Thyroid gland (tissue), 4 donors: Measurements from ENCODE around the gene TRIM41. TPM values are rescaled to one million over a fixed set of nuclear protein-coding genes. Genes with fewer than 3 reads are reported as not detected.
A peak's percentile ranks its signal among the peaks of the same experiment; 100 is the strongest.

Experiments used
- DNase-seq, 2 donors: peaks; one replicate each; pipeline ENCODE4 v3.0.0-alpha.2; 2019
- H3K27ac ChIP-seq, 3 donors: fragments of 200-600 bp; sonication (generic); 1 replicate in 2 of 3; 2 replicates in 1 of 3; pipeline ENCODE4 v1.5.1; 2016 to 2019; ENCODE audit warnings: mild to moderate bottlenecking in 1 of 3, moderate library complexity in 1 of 3
- H3K27me3 ChIP-seq: fragments of 200-600 bp; sonication (generic); one replicate; pipeline ENCODE4 v1.5.1; 2019
- H3K36me3 ChIP-seq, 2 donors: fragments of 200-600 bp; sonication (generic); one replicate each; pipeline ENCODE4 v1.5.1; 2016 to 2019
- H3K4me1 ChIP-seq, 2 donors: fragments of 200-600 bp; sonication (generic); one replicate each; pipeline ENCODE4 v1.5.1; 2017 to 2019
- H3K4me3 ChIP-seq, 3 donors: fragments of 200-600 bp; sonication (generic); replicated peaks in 1 of 3; 1 replicate in 2 of 3; 2 replicates in 1 of 3; pipeline ENCODE4 v1.5.1; 2016; ENCODE audit warnings: mild to moderate bottlenecking in 1 of 3
- H3K9me3 ChIP-seq: fragments of 200-600 bp; sonication (generic); one replicate; pipeline ENCODE4 v1.5.1; 2017
- POLR2A ChIP-seq, 2 donors: fragments of 450-650 bp; IDR thresholded peaks; one replicate each; pipeline ENCODE4 v1.6.1; 2017; ENCODE audit warnings: antibody characterized with exemption in 2 of 2, mild to moderate bottlenecking in 2 of 2, moderate library complexity in 1 of 2
- WGBS, 2 donors: methylation state at CpG; one replicate each; pipeline ENCODE4 v1.1.5; 2017; 5-methylcytosine and 5-hydroxymethylcytosine counted together
- intact Hi-C: fragments of 100-400 bp; cut with DNase I; formaldehyde crosslinking; loops from one replicate; pipeline ENCODE4 v1.15.1; 2023
- total RNA-seq, 4 donors: library from RNA; depleted of rRNA; stranded (reverse); fragments of >200 nt; gene quantifications; one replicate each; pipeline ENCODE4 v1.2.3, GENCODE V29; 2016
- TF ChIP-seq, protein P1 (sequence below), 6 experiments: fragments of 200-600 bp in 3 of 6; fragments of 450-650 bp in 3 of 6; sonication (generic) in 3 of 6; IDR thresholded peaks; one replicate each; pipeline ENCODE4 v1.5.1; 2016 to 2019; ENCODE audit warnings: antibody characterized with exemption in 6 of 6, mild to moderate bottlenecking in 2 of 6, inconsistent platforms in 1 of 6, moderate library complexity in 1 of 6

The TRIM41 gene
- total RNA-seq, 4 donors from 2014 or later = 18.8 to 31.1 (median 22.8) TPM

- DNase-seq = no peak
- H3K36me3 ChIP-seq = peaks cover 78 to 81% of the 10 kb centered on the region in 2 donors
- 93 to 99% methylated on average over 6 to 9 of the region's 9 CpGs for WGBS, 2 donors
- H3K4me1 ChIP-seq = peaks cover 14 to 16% of the 10 kb centered on the region in 2 donors
- H3K9me3 ChIP-seq = no peaks in the 10 kb centered on the region
- no peak overlapping the region for H3K4me3 ChIP-seq
- no peak overlapping the region for H3K27ac ChIP-seq
- TF ChIP-seq, protein P1, sequence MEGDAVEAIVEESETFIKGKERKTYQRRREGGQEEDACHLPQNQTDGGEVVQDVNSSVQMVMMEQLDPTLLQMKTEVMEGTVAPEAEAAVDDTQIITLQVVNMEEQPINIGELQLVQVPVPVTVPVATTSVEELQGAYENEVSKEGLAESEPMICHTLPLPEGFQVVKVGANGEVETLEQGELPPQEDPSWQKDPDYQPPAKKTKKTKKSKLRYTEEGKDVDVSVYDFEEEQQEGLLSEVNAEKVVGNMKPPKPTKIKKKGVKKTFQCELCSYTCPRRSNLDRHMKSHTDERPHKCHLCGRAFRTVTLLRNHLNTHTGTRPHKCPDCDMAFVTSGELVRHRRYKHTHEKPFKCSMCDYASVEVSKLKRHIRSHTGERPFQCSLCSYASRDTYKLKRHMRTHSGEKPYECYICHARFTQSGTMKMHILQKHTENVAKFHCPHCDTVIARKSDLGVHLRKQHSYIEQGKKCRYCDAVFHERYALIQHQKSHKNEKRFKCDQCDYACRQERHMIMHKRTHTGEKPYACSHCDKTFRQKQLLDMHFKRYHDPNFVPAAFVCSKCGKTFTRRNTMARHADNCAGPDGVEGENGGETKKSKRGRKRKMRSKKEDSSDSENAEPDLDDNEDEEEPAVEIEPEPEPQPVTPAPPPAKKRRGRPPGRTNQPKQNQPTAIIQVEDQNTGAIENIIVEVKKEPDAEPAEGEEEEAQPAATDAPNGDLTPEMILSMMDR (IDR thresholded peaks at IDR 0.05) = no peak
- no peak for TF ChIP-seq POLR2A (IDR thresholded peaks at IDR 0.05)
- intact Hi-C loops = no loop called here
- no peaks in the 10 kb centered on the region for H3K27me3 ChIP-seq
These were observed 16.1 kb downstream of the TRIM41 start for GRCh38 chr5:181239062-181239663.

GRCh38 chr5:181241393-181241975, 18.4 kb downstream of the TRIM41 start:
- intact Hi-C loops = no loop called here
- H3K9me3 ChIP-seq = no peaks in the 10 kb centered on the region
- no peak for DNase-seq
- H3K4me3 ChIP-seq = peak overlapping the region in 1 of 3 donors; percentile 67
- H3K27ac ChIP-seq = peak overlapping the region in 1 of 3 donors; percentile 95
- no peaks in the 10 kb centered on the region for H3K27me3 ChIP-seq
- peaks cover 20 to 32% of the 10 kb centered on the region in 2 donors for H3K4me1 ChIP-seq
- TF ChIP-seq, protein P1 (IDR thresholded peaks at IDR 0.05) = no peak
- no peak for TF ChIP-seq POLR2A (IDR thresholded peaks at IDR 0.05)
- H3K36me3 ChIP-seq = peaks cover 56 to 58% of the 10 kb centered on the region in 2 donors
- WGBS, 2 donors = 46 to 55% methylated on average over 6 of the region's 6 CpGs

DNA sequence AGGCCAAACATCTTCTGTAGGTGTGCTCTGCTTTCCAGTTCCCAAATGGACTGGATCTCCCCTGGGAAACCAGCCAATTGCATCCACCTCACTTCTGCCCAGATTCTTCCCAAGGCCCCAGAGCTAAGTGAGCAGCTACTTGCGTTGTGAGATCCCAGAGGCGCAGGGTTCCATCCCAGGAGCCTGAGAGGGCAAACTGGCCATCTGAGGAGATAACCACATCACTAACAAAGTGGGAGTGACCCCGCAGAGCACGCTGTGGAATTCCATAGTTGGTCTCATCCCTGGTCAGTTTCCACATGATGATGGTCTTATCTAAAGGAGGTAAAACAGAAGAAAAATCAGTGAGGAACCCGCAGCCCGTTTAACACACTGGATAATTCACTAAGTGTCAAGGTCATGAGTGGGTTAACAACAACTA, 19.0 kb downstream of the TRIM41 start:
- no peaks in the 10 kb centered on the region for H3K27me3 ChIP-seq
- H3K27ac ChIP-seq = peak overlapping the region in 2 of 3 donors; percentile 93 to 95
- intact Hi-C loops = no loop called here
- H3K36me3 ChIP-seq = peaks cover 51 to 52% of the 10 kb centered on the region in 2 donors
- TF ChIP-seq POLR2A (IDR thresholded peaks at IDR 0.05) = no peak
- TF ChIP-seq, protein P1 (IDR thresholded peaks at IDR 0.05) = no peak
- H3K4me3 ChIP-seq = peak overlapping the region in 1 of 3 donors; percentile 67
- peaks cover 20 to 32% of the 10 kb centered on the region in 2 donors for H3K4me1 ChIP-seq
- 44 to 49% methylated on average over 6 of the region's 6 CpGs for WGBS, 2 donors
- no peaks in the 10 kb centered on the region for H3K9me3 ChIP-seq
- no peak for DNase-seq

GRCh38 chr5:181243018-181243563, 20.0 kb downstream of the TRIM41 start:
- TF ChIP-seq, protein P1 (IDR thresholded peaks at IDR 0.05) = no peak
- TF ChIP-seq POLR2A (IDR thresholded peaks at IDR 0.05) = no peak
- peak; percentile 43 to 46 for DNase-seq
- Histone ChIP-seq H3K9me3 (no peaks in the 10 kb centered on the region), H3K4me1 (peaks cover 25 to 37% of the 10 kb centered on the region in 2 donors), H3K36me3 (peaks cover 40 to 42% of the 10 kb centered on the region in 2 donors), H3K4me3 (peak overlapping the region; percentile 42 to 67 (median 59)), H3K27ac (peak overlapping the region; percentile 80 to 95 (median 93)), H3K27me3 (no peaks in the 10 kb centered on the region)
- 4 to 6% methylated on average over 17 to 19 of the region's 25 CpGs for WGBS, 2 donors
- intact Hi-C loops = no loop called here
